ENCODE results near the gene SYNGR2.

SYNGR2 gene

GRCh38 chr17:78196716-78197115, 28.3 kb downstream of the SYNGR2 start:
- Histone ChIP-seq H3K9me3 (ENCODE audit: low read depth, low read length) (no peaks in the 10 kb centered on the region), H3K9ac (ENCODE audit: insufficient read length) (no peak overlapping the region), H3K36me3 (ENCODE audit: insufficient read depth, low read length) (peaks cover 38% of the 10 kb centered on the region), H3K4me3 (no peak overlapping the region), H3K27ac (peak overlapping the region; percentile 31; the same call in 1 of the 2 replicates)
- no peak for DNase-seq (ENCODE audit: low read depth, low spot score)
- TF ChIP-seq EZH2 (IDR thresholded peaks at IDR 0.05) (no peak), FOXP2 (optimal IDR thresholded peaks at IDR 0.05; ENCODE audit: control extremely low read depth, extremely low read length, insufficient read depth) (no peak), POLR2AphosphoS5 (IDR thresholded peaks at IDR 0.05; ENCODE audit: borderline replicate concordance, low read depth, low read length) (no peak)

GRCh38 chr17:78197147-78197832, 28.9 kb downstream of the SYNGR2 start:
- no peak overlapping the region for H3K27ac ChIP-seq
- no peaks in the 10 kb centered on the region for H3K9me3 ChIP-seq (ENCODE audit: low read depth, low read length)
- TF ChIP-seq FOXP2 (optimal IDR thresholded peaks at IDR 0.05; ENCODE audit: control extremely low read depth, extremely low read length, insufficient read depth) (no peak), EZH2 (IDR thresholded peaks at IDR 0.05) (no peak)
- H3K9ac ChIP-seq (ENCODE audit: insufficient read length), result no peak overlapping the region
- peaks cover 38% of the 10 kb centered on the region for H3K36me3 ChIP-seq (ENCODE audit: insufficient read depth, low read length)
- H3K4me3 ChIP-seq, result no peak overlapping the region
- no peak for DNase-seq (ENCODE audit: low read depth, low spot score)

- no peaks in the 10 kb centered on the region for H3K9me3 ChIP-seq (ENCODE audit: low read depth, low read length)
- no peak for TF ChIP-seq EZH2 (IDR thresholded peaks at IDR 0.05)
- TF ChIP-seq POLR2AphosphoS5 (IDR thresholded peaks at IDR 0.05; ENCODE audit: borderline replicate concordance, low read depth, low read length), result no peak
- TF ChIP-seq FOXP2 (optimal IDR thresholded peaks at IDR 0.05; ENCODE audit: control extremely low read depth, extremely low read length, insufficient read depth), result no peak
- no peak for DNase-seq (ENCODE audit: low read depth, low spot score)
Measured at GRCh38 chr17:78200451-78200850, 32.1 kb downstream of the SYNGR2 start.

GRCh38 chr17:78202666-78203065, 34.3 kb downstream of the SYNGR2 start:
- Histone ChIP-seq H3K27ac (no peak overlapping the region), H3K9ac (ENCODE audit: insufficient read length) (no peak overlapping the region), H3K9me3 (ENCODE audit: low read depth, low read length) (no peaks in the 10 kb centered on the region), H3K36me3 (ENCODE audit: insufficient read depth, low read length) (peaks cover 8% of the 10 kb centered on the region; the same call in 1 of the 2 replicates), H3K4me3 (no peak overlapping the region)
- TF ChIP-seq FOXP2 (optimal IDR thresholded peaks at IDR 0.05; ENCODE audit: control extremely low read depth, extremely low read length, insufficient read depth), result no peak
- no peak for TF ChIP-seq EZH2 (IDR thresholded peaks at IDR 0.05)
- TF ChIP-seq POLR2AphosphoS5 (IDR thresholded peaks at IDR 0.05; ENCODE audit: borderline replicate concordance, low read depth, low read length), result no peak
- no peak for DNase-seq (ENCODE audit: low read depth, low spot score)

More at GRCh38 chr17:78200451-78200850, 32.1 kb downstream of the SYNGR2 start:
- no peak overlapping the region for H3K9ac ChIP-seq (ENCODE audit: insufficient read length)
- peaks cover 24% of the 10 kb centered on the region for H3K36me3 ChIP-seq (ENCODE audit: insufficient read depth, low read length)
- no peak overlapping the region for H3K27ac ChIP-seq
- H3K4me3 ChIP-seq, result no peak overlapping the region

- DNase-seq (ENCODE audit: low read depth, low spot score), result no peak
- Histone ChIP-seq H3K27ac (no peak overlapping the region), H3K9me3 (ENCODE audit: low read depth, low read length) (no peaks in the 10 kb centered on the region), H3K36me3 (ENCODE audit: insufficient read depth, low read length) (no peaks in the 10 kb centered on the region; the same call in 1 of the 2 replicates), H3K9ac (ENCODE audit: insufficient read length) (no peak overlapping the region), H3K4me3 (no peak overlapping the region)
- TF ChIP-seq POLR2AphosphoS5 (IDR thresholded peaks at IDR 0.05; ENCODE audit: borderline replicate concordance, low read depth, low read length) (no peak), EZH2 (IDR thresholded peaks at IDR 0.05) (no peak), FOXP2 (optimal IDR thresholded peaks at IDR 0.05; ENCODE audit: control extremely low read depth, extremely low read length, insufficient read depth) (no peak)
Measured at GRCh38 chr17:78204387-78205123, 36.2 kb downstream of the SYNGR2 start.

GRCh38 chr17:78205124-78205775, 36.9 kb downstream of the SYNGR2 start:
- no peak overlapping the region for H3K4me3 ChIP-seq
- no peak overlapping the region for H3K9ac ChIP-seq (ENCODE audit: insufficient read length)

GRCh38 chr17:78206298-78206697, 37.9 kb downstream of the SYNGR2 start:
- no peak for DNase-seq (ENCODE audit: low read depth, low spot score)

More at GRCh38 chr17:78205124-78205775, 36.9 kb downstream of the SYNGR2 start:
- no peaks in the 10 kb centered on the region; the same call in 1 of the 2 replicates for H3K36me3 ChIP-seq (ENCODE audit: insufficient read depth, low read length)
- no peak overlapping the region for H3K27ac ChIP-seq
- no peak for TF ChIP-seq POLR2AphosphoS5 (IDR thresholded peaks at IDR 0.05; ENCODE audit: borderline replicate concordance, low read depth, low read length)
- TF ChIP-seq FOXP2 (optimal IDR thresholded peaks at IDR 0.05; ENCODE audit: control extremely low read depth, extremely low read length, insufficient read depth), result no peak
- no peak for TF ChIP-seq EZH2 (IDR thresholded peaks at IDR 0.05)
- H3K9me3 ChIP-seq (ENCODE audit: low read depth, low read length), result no peaks in the 10 kb centered on the region
- DNase-seq (ENCODE audit: low read depth, low spot score), result no peak

GRCh38 chr17:78208486-78208885, 40.1 kb downstream of the SYNGR2 start:
- DNase-seq (ENCODE audit: low read depth, low spot score), result no peak
- H3K27ac ChIP-seq, result no peak overlapping the region
- no peaks in the 10 kb centered on the region; the same call in 1 of the 2 replicates for H3K36me3 ChIP-seq (ENCODE audit: insufficient read depth, low read length)
- TF ChIP-seq POLR2AphosphoS5 (IDR thresholded peaks at IDR 0.05; ENCODE audit: borderline replicate concordance, low read depth, low read length), result no peak
- TF ChIP-seq EZH2 (IDR thresholded peaks at IDR 0.05), result no peak
- no peak for TF ChIP-seq FOXP2 (optimal IDR thresholded peaks at IDR 0.05; ENCODE audit: control extremely low read depth, extremely low read length, insufficient read depth)
- no peak overlapping the region for H3K4me3 ChIP-seq
- H3K9ac ChIP-seq (ENCODE audit: insufficient read length), result no peak overlapping the region
- no peaks in the 10 kb centered on the region for H3K9me3 ChIP-seq (ENCODE audit: low read depth, low read length)

More at GRCh38 chr17:78206298-78206697, 37.9 kb downstream of the SYNGR2 start:
- Histone ChIP-seq H3K4me3 (no peak overlapping the region), H3K36me3 (ENCODE audit: insufficient read depth, low read length) (no peaks in the 10 kb centered on the region; the same call in 1 of the 2 replicates), H3K27ac (no peak overlapping the region), H3K9ac (ENCODE audit: insufficient read length) (no peak overlapping the region), H3K9me3 (ENCODE audit: low read depth, low read length) (no peaks in the 10 kb centered on the region)
- TF ChIP-seq EZH2 (IDR thresholded peaks at IDR 0.05) (no peak), FOXP2 (optimal IDR thresholded peaks at IDR 0.05; ENCODE audit: control extremely low read depth, extremely low read length, insufficient read depth) (no peak), POLR2AphosphoS5 (IDR thresholded peaks at IDR 0.05; ENCODE audit: borderline replicate concordance, low read depth, low read length) (no peak)
